A673 (cell line): ENCODE measurements around the gene TFEC.

ENCODE experiments used
- CTCF ChIP-seq: fragments of 300-800, 200-600 bp; sonication (generic); conservative IDR thresholded peaks from 2 replicates; pipeline ENCODE4 v1.5.1; 2017; ENCODE audit warnings: low read depth, mild to moderate bottlenecking, antibody characterized with exemption, low read length, moderate library complexity, mixed read lengths
- EZH2 ChIP-seq: fragments of 200-600 bp; sonication (generic); IDR thresholded peaks from 2 replicates; pipeline ENCODE4 v1.6.1; 2017; ENCODE audit warnings: borderline replicate concordance, low read depth, mild to moderate bottlenecking, mixed read lengths, antibody characterized with exemption, low read length; ENCODE audit not compliant: poor library complexity, severe bottlenecking

GRCh38 chr7:115965796-115966475, 64.6 kb downstream of the TFEC start:
- TF ChIP-seq CTCF, result no peak
- no peak for TF ChIP-seq EZH2
